Measurements from ENCODE around the gene WDFY4. TPM values are rescaled to one million over a fixed set of nuclear protein-coding genes. Genes with fewer than 3 reads are reported as not detected.
A peak's percentile ranks its signal among the peaks of the same experiment; 100 is the strongest.

The WDFY4 gene
- total RNA-seq, 4 donors from 2014 or later, result 0.60 to 20.6 (median 5.1) TPM

DNA sequence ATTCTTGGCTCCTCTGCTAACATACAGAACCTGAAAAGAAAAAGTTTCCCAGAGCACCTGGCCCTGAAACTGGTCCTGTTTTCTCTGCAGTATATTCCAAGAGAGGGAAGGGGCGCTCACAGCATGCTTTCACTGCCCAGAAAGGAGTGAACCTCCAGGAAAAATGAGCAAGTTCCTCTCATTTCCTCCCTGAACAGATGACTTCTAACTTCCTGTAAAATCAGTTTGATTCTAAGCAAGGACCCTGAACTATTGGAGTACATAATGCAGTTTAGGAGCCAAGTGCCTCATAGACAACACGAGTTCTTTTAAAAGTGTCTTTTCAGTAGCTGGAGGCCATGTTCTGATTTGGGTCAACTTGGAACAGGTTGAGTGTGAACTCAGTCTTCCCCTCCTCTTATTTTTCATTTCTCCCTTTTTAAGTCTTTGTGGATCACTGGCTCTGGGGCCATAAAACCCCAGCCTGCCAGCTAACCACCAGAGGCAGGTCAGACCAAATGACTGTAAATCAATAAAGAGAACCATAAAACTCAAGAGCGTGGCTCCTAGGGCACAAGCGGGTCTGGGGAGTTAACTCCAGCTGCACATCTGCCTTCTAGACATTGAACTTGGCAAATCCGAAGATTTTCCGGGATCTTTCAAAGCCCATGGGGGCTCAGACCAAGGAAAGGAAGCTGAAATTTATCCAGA lies 260.9 kb downstream of the WDFY4 start:
- Histone ChIP-seq H3K27ac (peak overlapping the region in 1 of 4 donors; percentile 19), H3K36me3 (no peaks in the 10 kb centered on the region), H3K4me1 (peaks cover 6 to 13% (median 11%) of the 10 kb centered on the region in 4 donors), H3K27me3 (no peaks in the 10 kb centered on the region), H3K4me3 (no peak overlapping the region), H3K9me3 (no peaks in the 10 kb centered on the region)
- 36 to 47% methylated on average over 3 to 6 of the region's 6 CpGs for WGBS, 2 donors (ENCODE audit: low coverage in 1 of 2)
- in situ Hi-C loops (cut with MboI; ENCODE audit: low pct_ligation_motif_present in 1 of 4, low pct_unique_long_range_greater_than_20kb in 1 of 4, low sequenced_read_pairs in 3 of 4), result no loop called here
- peak; percentile 35 for DNase-seq
- TF ChIP-seq, protein P1, sequence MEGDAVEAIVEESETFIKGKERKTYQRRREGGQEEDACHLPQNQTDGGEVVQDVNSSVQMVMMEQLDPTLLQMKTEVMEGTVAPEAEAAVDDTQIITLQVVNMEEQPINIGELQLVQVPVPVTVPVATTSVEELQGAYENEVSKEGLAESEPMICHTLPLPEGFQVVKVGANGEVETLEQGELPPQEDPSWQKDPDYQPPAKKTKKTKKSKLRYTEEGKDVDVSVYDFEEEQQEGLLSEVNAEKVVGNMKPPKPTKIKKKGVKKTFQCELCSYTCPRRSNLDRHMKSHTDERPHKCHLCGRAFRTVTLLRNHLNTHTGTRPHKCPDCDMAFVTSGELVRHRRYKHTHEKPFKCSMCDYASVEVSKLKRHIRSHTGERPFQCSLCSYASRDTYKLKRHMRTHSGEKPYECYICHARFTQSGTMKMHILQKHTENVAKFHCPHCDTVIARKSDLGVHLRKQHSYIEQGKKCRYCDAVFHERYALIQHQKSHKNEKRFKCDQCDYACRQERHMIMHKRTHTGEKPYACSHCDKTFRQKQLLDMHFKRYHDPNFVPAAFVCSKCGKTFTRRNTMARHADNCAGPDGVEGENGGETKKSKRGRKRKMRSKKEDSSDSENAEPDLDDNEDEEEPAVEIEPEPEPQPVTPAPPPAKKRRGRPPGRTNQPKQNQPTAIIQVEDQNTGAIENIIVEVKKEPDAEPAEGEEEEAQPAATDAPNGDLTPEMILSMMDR (IDR thresholded peaks at IDR 0.05), result no peak
- TF ChIP-seq POLR2A (IDR thresholded peaks at IDR 0.05) (no peak), POLR2AphosphoS5 (IDR thresholded peaks at IDR 0.05) (no peak), EP300 (IDR thresholded peaks at IDR 0.05; ENCODE audit: low read depth) (no peak)
- intact Hi-C loops (cut with DNase I; ENCODE audit: low total_unique reads), result no loop called here

- H3K9me3 ChIP-seq, result no peaks in the 10 kb centered on the region
- no peaks in the 10 kb centered on the region for H3K27me3 ChIP-seq
- in situ Hi-C loops (cut with MboI; ENCODE audit: low pct_ligation_motif_present in 1 of 4, low pct_unique_long_range_greater_than_20kb in 1 of 4, low sequenced_read_pairs in 3 of 4), result no loop called here
- intact Hi-C loops (cut with DNase I; ENCODE audit: low total_unique reads), result no loop called here
- TF ChIP-seq, protein P1 (IDR thresholded peaks at IDR 0.05), result no peak
- no peak for TF ChIP-seq POLR2AphosphoS5 (IDR thresholded peaks at IDR 0.05)
- TF ChIP-seq POLR2A (IDR thresholded peaks at IDR 0.05), result no peak
- TF ChIP-seq EP300 (IDR thresholded peaks at IDR 0.05; ENCODE audit: low read depth), result no peak
- no peak overlapping the region for H3K4me3 ChIP-seq
- H3K36me3 ChIP-seq, result no peaks in the 10 kb centered on the region
- DNase-seq, result no peak
- peaks cover 6 to 13% (median 11%) of the 10 kb centered on the region in 4 donors for H3K4me1 ChIP-seq
- 67 to 69% methylated on average over 4 to 5 of the region's 5 CpGs for WGBS, 2 donors (ENCODE audit: low coverage in 1 of 2)
- H3K27ac ChIP-seq, result no peak overlapping the region
Observed at GRCh38 chr10:48946332-48946731, 261.7 kb downstream of the WDFY4 start.

DNA sequence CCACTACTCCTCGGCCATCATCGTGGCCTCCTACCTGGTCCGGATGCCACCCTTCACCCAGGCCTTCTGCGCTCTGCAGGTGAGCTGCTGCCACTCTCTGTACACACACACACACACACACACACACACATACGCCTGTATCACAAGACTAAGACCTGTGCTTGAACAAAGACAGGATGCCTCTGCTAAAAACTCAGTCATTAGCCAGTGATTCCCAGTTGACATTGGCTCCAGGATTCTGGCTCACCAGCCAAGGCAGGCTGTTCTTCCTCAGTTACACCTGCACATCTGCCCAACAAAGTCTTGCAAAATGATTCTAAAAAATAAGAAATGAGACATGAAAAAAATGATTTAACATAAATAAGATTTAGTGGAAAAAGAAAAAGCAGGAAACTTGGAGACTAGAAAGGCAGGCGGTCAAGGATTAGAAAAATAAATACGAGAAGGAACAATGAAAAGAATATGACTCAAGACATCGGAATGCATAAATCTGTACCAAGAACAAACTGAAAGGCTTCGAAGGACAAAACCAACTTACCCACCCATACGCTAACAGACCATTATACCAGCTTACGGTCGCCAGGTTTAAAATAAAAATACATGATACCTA lies 262.3 kb downstream of the WDFY4 start:
- no peak for DNase-seq
- WGBS, 2 donors (ENCODE audit: low coverage in 1 of 2), result 57 to 91% methylated on average over 7 to 12 of the region's 12 CpGs
- in situ Hi-C loops (cut with MboI; ENCODE audit: low pct_ligation_motif_present in 1 of 4, low pct_unique_long_range_greater_than_20kb in 1 of 4, low sequenced_read_pairs in 3 of 4), result no loop called here

More for the DNA sequence above, 262.3 kb downstream of the WDFY4 start:
- H3K27ac ChIP-seq, result no peak overlapping the region
- no peaks in the 10 kb centered on the region for H3K27me3 ChIP-seq
- TF ChIP-seq, protein P1 (IDR thresholded peaks at IDR 0.05), result no peak
- TF ChIP-seq POLR2A (IDR thresholded peaks at IDR 0.05) (no peak), EP300 (IDR thresholded peaks at IDR 0.05; ENCODE audit: low read depth) (no peak), POLR2AphosphoS5 (IDR thresholded peaks at IDR 0.05) (no peak)
- no peaks in the 10 kb centered on the region for H3K9me3 ChIP-seq
- no peak overlapping the region for H3K4me3 ChIP-seq
- intact Hi-C loops (cut with DNase I; ENCODE audit: low total_unique reads), result no loop called here
- no peaks in the 10 kb centered on the region for H3K36me3 ChIP-seq
- peaks cover 6 to 13% (median 11%) of the 10 kb centered on the region in 4 donors for H3K4me1 ChIP-seq
